ENCODE data around the gene ZGPAT. TPM values are rescaled to one million over a fixed set of nuclear protein-coding genes. Genes with fewer than 3 reads are reported as not detected.

ZGPAT gene
- total and polyA plus RNA-seq, 2 of the 4 experiments (the other 2 are of a cell fraction), result 13.4 to 20.2 TPM

DNA sequence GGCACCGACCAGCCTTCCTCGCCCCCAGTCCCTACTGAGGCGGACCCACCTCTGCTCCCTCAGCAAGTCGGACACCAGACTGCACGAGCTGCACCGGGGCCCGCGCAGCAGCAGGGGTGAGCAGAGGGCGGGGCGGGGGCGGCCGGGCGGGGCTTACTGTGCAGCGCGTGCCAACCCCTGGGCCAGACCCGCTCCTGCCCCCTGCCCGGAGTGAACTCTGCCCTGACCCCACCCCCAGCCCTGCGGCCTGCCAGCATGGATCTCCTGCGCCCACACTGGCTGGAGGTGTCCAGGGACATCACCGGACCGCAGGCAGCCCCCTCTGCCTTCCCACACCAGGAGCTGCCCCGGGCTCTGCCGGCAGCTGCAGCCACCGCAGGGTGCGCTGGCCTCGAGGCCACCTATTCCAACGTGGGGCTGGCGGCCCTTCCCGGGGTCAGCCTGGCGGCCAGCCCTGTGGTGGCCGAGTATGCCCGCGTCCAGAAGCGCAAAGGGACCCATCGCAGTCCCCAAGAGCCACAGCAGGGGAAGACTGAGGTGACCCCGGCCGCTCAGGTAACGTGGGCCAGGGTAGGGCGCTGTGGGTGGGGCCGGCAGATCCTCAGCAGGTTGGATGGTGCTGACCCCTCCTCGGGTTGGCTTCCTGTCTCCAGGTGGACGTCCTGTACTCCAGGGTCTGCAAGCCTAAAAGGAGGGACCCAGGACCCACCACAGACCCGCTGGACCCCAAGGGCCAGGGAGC, 30.3 kb downstream of the ZGPAT start:
- ATAC-seq (ENCODE audit: low read depth) (no peak), DNase-seq (no peak)
- Histone ChIP-seq H4K20me1 (ENCODE audit: insufficient read depth, low read length) (peaks cover 27% of the 10 kb centered on the region), H2BK15ac (ENCODE audit: low read depth, low read length) (no peak overlapping the region), H3K56ac (ENCODE audit: extremely low read depth, insufficient read depth, low read length) (no peak overlapping the region), H4K91ac (ENCODE audit: insufficient read depth, low read depth, low read length) (no peak overlapping the region), H3K4me1 (ENCODE audit: control insufficient read depth, insufficient read depth, low read length) (peaks cover 10% of the 10 kb centered on the region), H3K9me1 (ENCODE audit: insufficient read depth, low read length) (no peaks in the 10 kb centered on the region), H3K27me3 (ENCODE audit: control insufficient read depth, insufficient read depth, low read length) (no peaks in the 10 kb centered on the region), H2AK5ac (ENCODE audit: low read depth, low read length) (no peak overlapping the region), H3K23ac (ENCODE audit: low read depth, low read length) (no peak overlapping the region), H2AK9ac (replicated peaks; ENCODE audit: low read depth, low read length, poor library complexity) (no peak overlapping the region), H3K27ac (ENCODE audit: insufficient read depth, low read length) (no peak overlapping the region), H2BK5ac (ENCODE audit: low read depth, low read length, poor library complexity, severe bottlenecking) (no peak overlapping the region), H3K18ac (ENCODE audit: low read depth, low read length) (no peak overlapping the region), H3K4me2 (ENCODE audit: low read depth, low read length) (no peak overlapping the region), H2BK20ac (ENCODE audit: low read depth, low read length) (no peak overlapping the region), H3K4ac (ENCODE audit: low read depth, low read length) (no peak overlapping the region), H3K14ac (replicated peaks; ENCODE audit: low read depth, low read length) (no peak overlapping the region), H2BK120ac (ENCODE audit: low read depth, low read length) (no peak overlapping the region), H4K8ac (ENCODE audit: low read depth in 2 of 2, low read length in 2 of 2) (no peak overlapping the region), H3K4me3 (ENCODE audit: insufficient read depth, low read depth, low read length) (no peak overlapping the region), H3K79me1 (ENCODE audit: low read depth in 1 of 2, low read length in 2 of 2) (peaks cover 4 to 22% of the 10 kb centered on the region in 2 experiments; a peak in 2 of 4 replicates), H3K9me3 (ENCODE audit: control insufficient read depth, insufficient read depth, low read length) (no peaks in the 10 kb centered on the region), H2AFZ (replicated peaks; ENCODE audit: low read length, poor library complexity) (peak overlapping the region; percentile 33), H3K36me3 (ENCODE audit: control insufficient read depth, insufficient read depth, low read length) (peaks cover 43% of the 10 kb centered on the region), H3K9ac (ENCODE audit: low read depth, low read length) (no peak overlapping the region), H4K5ac (ENCODE audit: low read depth, low read length) (no peak overlapping the region)
- BruUV-seq (replicated peaks), result no TSS peak
- in situ Hi-C loops (cut with MboI; ENCODE audit: low sequenced_read_pairs), result no loop called here
- WGBS, 2 experiments (ENCODE audit: extremely low coverage in 2 of 2, insufficient read length in 1 of 2), result 66% methylated on average over 28 of the region's 43 CpGs; no CpG with 5 or more reads in 1 of the 2 experiments
- intact Hi-C loops (cut with micrococcal nuclease), result no loop called here
- TF ChIP-seq RCOR1 (IDR thresholded peaks at IDR 0.05; ENCODE audit: insufficient replicate concordance, low read length) (no peak), RFX5 (IDR thresholded peaks at IDR 0.05; ENCODE audit: low read depth, low read length) (no peak), SMC3 (IDR thresholded peaks at IDR 0.05; ENCODE audit: low read depth, low read length) (no peak)
- ChIA-PET CTCF (no interaction called here), POLR2A (ENCODE audit: unreplicated experiment) (no interaction called here)
- dilution Hi-C loops (cut with HindIII; ENCODE audit: low sequenced_read_pairs, unreplicated experiment), result no loop called here

Data from IMR-90 (cell line).